Keratinocyte (primary cell): ENCODE measurements around the gene DSE.

ENCODE experiments used
- EZH2 ChIP-seq: IDR thresholded peaks from one replicate; pipeline ENCODE4 v1.6.1; 2012; ENCODE audit warnings: inconsistent platforms, mild to moderate bottlenecking, low read length, moderate library complexity
- TF ChIP-seq, protein P1 (sequence below), 3 experiments: IDR thresholded peaks in 1 of 3; conservative IDR thresholded peaks in 1 of 3; optimal IDR thresholded peaks in 1 of 3; 2 replicates in 2 of 3; 3 replicates in 1 of 3; pipeline versions ENCODE3 to v1.5.1; 2011; ENCODE audit warnings: low read length in 3 of 3, mild to moderate bottlenecking in 3 of 3, moderate library complexity in 2 of 3, control low read depth in 1 of 3, inconsistent platforms in 1 of 3; ENCODE audit not compliant: insufficient read depth in 2 of 3; ENCODE audit errors: extremely low read depth in 1 of 3

DNA sequence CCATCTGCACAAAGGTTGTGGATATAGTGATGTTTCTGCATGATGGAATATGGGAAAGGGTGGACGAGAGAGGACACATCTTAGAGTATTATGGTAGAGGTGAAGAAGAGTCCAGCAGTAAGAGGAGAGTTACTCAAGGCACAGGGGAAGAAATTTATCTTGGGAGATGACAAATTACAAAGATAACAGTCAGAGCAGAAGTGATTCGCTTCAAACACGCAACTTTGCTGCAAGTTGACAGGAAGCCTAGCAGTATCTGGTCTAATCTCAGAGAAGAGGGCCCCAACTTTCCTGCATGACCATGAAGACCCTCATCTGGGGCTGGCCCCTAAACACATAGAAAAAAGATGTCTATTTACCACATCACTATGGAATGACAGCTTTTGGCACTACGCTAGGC lies 89.2 kb downstream of the DSE start:
- TF ChIP-seq, protein P1, sequence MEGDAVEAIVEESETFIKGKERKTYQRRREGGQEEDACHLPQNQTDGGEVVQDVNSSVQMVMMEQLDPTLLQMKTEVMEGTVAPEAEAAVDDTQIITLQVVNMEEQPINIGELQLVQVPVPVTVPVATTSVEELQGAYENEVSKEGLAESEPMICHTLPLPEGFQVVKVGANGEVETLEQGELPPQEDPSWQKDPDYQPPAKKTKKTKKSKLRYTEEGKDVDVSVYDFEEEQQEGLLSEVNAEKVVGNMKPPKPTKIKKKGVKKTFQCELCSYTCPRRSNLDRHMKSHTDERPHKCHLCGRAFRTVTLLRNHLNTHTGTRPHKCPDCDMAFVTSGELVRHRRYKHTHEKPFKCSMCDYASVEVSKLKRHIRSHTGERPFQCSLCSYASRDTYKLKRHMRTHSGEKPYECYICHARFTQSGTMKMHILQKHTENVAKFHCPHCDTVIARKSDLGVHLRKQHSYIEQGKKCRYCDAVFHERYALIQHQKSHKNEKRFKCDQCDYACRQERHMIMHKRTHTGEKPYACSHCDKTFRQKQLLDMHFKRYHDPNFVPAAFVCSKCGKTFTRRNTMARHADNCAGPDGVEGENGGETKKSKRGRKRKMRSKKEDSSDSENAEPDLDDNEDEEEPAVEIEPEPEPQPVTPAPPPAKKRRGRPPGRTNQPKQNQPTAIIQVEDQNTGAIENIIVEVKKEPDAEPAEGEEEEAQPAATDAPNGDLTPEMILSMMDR (optimal IDR thresholded peaks at IDR 0.05 in 1 of 3, IDR thresholded peaks at IDR 0.05 in 1 of 3, conservative IDR thresholded peaks at IDR 0.05 in 1 of 3; ENCODE audit: extremely low read depth in 1 of 3, insufficient read depth in 2 of 3, low read length in 3 of 3): no peak
- no peak for TF ChIP-seq EZH2
